Activated T-helper 2 cell treated with anti-CD3 and anti-CD28 coated beads, Interferon-gamma antibody, Interleukin-2, Interleukin-4, amounts not matched to agents 10 μg/mL and 5 μg/mL and 100 μg/mL, durations not matched to agents 14 hours and 24 hours and 36 hours (primary cell): Measurements from ENCODE around the gene TMPRSS6. TPM values are rescaled to one million over a fixed set of nuclear protein-coding genes. Genes with fewer than 3 reads are reported as not detected.

Experiments used
- DNase-seq: peaks from one replicate; pipeline ENCODE4 v3.0.0; 2021; ENCODE audit warnings: low spot score
- H3K27ac Mint-ChIP-seq: one replicate; pipeline ENCODE4 v1.8.0; 2021; ENCODE audit warnings: mixed read lengths
- H3K27me3 Mint-ChIP-seq: one replicate; pipeline ENCODE4 v1.8.0; 2021; ENCODE audit warnings: low read depth, mixed read lengths
- H3K36me3 Mint-ChIP-seq: one replicate; pipeline ENCODE4 v1.8.0; 2021; ENCODE audit warnings: low read depth, mixed read lengths
- H3K4me1 Mint-ChIP-seq: one replicate; pipeline ENCODE4 v1.8.0; 2021; ENCODE audit warnings: low read depth, mixed read lengths
- H3K4me3 Mint-ChIP-seq: one replicate; pipeline ENCODE4 v1.8.0; 2021; ENCODE audit warnings: low read depth, mild to moderate bottlenecking, moderate library complexity, mixed read lengths
- H3K9me3 Mint-ChIP-seq: one replicate; pipeline ENCODE4 v1.8.0; 2021; ENCODE audit warnings: mixed read lengths
- intact Hi-C: fragments of 100-400 bp; cut with micrococcal nuclease; formaldehyde crosslinking; loops from one replicate; pipeline ENCODE4 v1.15.1; 2023
- total RNA-seq: library from RNA; stranded (reverse); gene quantifications from 2 replicates; pipeline ENCODE4 v1.2.3, GENCODE V29; 2022

The TMPRSS6 gene
- total RNA-seq, 1 donor from 2014 or later: 9.2 TPM

DNA sequence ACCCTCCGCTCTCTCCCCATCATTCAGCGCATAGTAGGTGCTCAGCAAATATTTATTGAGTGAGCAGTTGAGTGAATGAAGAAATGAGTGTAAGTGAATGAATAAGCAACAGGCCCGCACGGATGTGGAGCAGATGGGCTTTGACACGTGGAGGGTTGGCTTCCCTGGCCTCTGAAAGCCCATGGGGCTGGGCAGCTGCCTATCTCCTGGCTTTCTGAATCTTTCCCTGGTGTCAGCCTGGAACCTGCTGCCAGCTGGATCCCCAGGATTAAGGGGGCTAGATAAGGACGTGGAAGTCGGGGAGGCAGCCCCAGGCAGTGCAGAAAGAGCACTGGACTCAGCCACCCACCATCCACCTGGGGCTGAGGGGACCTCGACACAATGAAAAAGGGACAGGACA, 27.6 kb upstream of the TMPRSS6 start:
- no peak for DNase-seq
- Mint-ChIP-seq H3K4me3 (no peak overlapping the region), H3K36me3 (peaks cover 94% of the 10 kb centered on the region), H3K4me1 (peaks cover 32% of the 10 kb centered on the region), H3K27ac (peak overlapping the region; percentile 48), H3K27me3 (no peaks in the 10 kb centered on the region), H3K9me3 (no peaks in the 10 kb centered on the region)
- intact Hi-C loops: no loop called here

DNA sequence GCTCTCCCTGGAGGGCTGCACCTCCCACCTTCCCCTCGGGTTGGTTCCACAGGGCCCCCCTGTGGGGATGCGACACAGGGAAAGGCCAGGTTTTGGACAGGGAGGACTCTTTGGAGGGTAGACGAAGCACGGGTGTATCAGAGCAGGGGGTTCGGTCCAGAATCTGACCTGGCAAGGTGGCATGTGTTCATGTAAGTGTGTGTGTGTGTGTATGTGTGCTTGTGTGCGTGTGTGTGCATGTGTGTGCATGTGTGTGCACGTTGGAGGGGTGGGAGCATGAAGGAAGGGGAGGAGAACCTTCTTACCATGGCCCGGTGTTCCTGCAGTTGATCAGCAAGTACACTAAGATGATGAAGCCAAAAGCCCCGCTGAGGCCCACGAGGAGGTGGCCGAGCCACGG, 25.5 kb upstream of the TMPRSS6 start:
- H3K4me1 Mint-ChIP-seq: peaks cover 28% of the 10 kb centered on the region
- no peaks in the 10 kb centered on the region for H3K27me3 Mint-ChIP-seq
- DNase-seq: no peak
- intact Hi-C loops: no loop called here
- no peak overlapping the region for H3K4me3 Mint-ChIP-seq
- H3K9me3 Mint-ChIP-seq: no peaks in the 10 kb centered on the region
- H3K36me3 Mint-ChIP-seq: peaks cover 92% of the 10 kb centered on the region
- H3K27ac Mint-ChIP-seq: peak overlapping the region; percentile 3

- H3K4me1 Mint-ChIP-seq: peaks cover 16% of the 10 kb centered on the region
Measured at GRCh38 chr22:37133304-37134018, 23.9 kb upstream of the TMPRSS6 start.

GRCh38 chr22:37132773-37133172, 23.3 kb upstream of the TMPRSS6 start:
- DNase-seq: no peak
- Mint-ChIP-seq H3K4me3 (no peak overlapping the region), H3K36me3 (peaks cover 84% of the 10 kb centered on the region), H3K27me3 (no peaks in the 10 kb centered on the region), H3K27ac (peak overlapping the region; percentile 25), H3K9me3 (no peaks in the 10 kb centered on the region), H3K4me1 (peaks cover 10% of the 10 kb centered on the region)
- intact Hi-C loops: no loop called here

More at GRCh38 chr22:37133304-37134018, 23.9 kb upstream of the TMPRSS6 start:
- Mint-ChIP-seq H3K27ac (no peak overlapping the region), H3K9me3 (no peaks in the 10 kb centered on the region), H3K4me3 (no peak overlapping the region), H3K27me3 (no peaks in the 10 kb centered on the region), H3K36me3 (peaks cover 88% of the 10 kb centered on the region)
- intact Hi-C loops: no loop called here
- DNase-seq: no peak

DNA sequence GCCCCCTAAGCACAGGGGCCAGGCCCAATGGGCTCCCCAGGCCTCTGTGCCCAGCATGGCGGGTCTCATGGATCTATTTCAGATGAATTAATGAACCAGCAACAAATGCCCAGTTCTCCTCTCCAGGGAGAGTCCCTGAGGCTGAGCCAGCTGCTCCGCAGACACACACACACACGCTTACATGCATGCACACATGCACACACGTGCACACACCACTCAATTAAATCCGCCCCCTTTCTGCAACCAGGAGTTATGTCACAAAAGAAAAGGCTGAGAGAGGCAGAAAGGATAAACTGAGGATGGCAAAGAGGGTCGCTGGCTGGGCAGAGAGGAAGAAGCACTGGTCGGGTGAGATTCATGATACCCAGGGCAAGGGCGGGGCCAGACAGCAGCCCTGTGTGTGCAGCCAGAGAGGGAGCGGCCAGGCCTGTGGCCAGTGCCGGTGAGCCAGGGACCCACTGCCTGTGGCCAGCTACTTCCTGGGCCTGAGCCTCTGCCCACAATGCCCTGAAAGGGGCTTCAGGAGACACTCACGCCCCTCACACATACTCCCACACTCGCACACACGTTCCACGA, 20.4 kb upstream of the TMPRSS6 start:
- intact Hi-C loops: no loop called here
- H3K36me3 Mint-ChIP-seq: peaks cover 85% of the 10 kb centered on the region
- no peak overlapping the region for H3K27ac Mint-ChIP-seq
- H3K9me3 Mint-ChIP-seq: no peaks in the 10 kb centered on the region
- no peak overlapping the region for H3K4me3 Mint-ChIP-seq
- no peak for DNase-seq
- H3K27me3 Mint-ChIP-seq: no peaks in the 10 kb centered on the region
- H3K4me1 Mint-ChIP-seq: peaks cover 19% of the 10 kb centered on the region

DNA sequence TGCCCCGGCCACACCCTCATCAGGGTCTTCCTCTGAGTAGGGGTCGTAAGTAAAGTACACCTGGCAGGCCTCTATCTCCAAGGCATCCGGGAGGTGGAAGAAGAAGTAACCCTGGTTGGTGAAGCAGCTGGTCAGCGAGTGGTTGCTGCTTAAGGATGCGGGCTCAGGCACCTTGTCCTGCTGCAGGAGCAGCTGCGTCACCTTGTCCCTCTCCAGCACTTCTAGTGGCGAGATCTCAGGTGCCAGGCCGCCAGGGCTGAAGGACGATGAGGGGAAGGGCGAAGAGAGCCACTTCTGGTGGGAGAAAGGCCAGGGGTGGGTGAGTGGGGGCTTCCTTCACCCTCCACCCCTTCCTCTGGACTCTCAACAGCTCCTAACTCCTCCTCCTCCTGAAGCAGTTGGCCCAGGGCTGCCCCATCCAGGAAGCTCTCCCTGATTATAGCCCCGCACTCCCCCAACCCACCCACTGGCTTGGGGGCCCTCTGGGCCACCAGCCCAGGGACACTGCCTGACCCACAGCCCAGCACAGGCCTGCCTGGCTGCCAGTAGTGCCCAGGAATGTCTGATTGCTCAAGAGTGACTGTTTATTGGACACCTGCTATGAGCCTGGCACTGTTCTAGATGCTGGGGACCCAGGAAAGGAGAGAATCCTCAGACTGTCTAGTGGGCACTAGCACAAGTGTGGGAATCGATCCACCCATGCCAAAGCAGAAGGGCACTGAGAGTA, 19.2 kb upstream of the TMPRSS6 start:
- intact Hi-C loops: no loop called here
- H3K4me1 Mint-ChIP-seq: peaks cover 29% of the 10 kb centered on the region
- H3K4me3 Mint-ChIP-seq: no peak overlapping the region
- no peak overlapping the region for H3K27ac Mint-ChIP-seq
- H3K9me3 Mint-ChIP-seq: no peaks in the 10 kb centered on the region
- peaks cover 81% of the 10 kb centered on the region for H3K36me3 Mint-ChIP-seq
- no peak for DNase-seq
- H3K27me3 Mint-ChIP-seq: no peaks in the 10 kb centered on the region

DNA sequence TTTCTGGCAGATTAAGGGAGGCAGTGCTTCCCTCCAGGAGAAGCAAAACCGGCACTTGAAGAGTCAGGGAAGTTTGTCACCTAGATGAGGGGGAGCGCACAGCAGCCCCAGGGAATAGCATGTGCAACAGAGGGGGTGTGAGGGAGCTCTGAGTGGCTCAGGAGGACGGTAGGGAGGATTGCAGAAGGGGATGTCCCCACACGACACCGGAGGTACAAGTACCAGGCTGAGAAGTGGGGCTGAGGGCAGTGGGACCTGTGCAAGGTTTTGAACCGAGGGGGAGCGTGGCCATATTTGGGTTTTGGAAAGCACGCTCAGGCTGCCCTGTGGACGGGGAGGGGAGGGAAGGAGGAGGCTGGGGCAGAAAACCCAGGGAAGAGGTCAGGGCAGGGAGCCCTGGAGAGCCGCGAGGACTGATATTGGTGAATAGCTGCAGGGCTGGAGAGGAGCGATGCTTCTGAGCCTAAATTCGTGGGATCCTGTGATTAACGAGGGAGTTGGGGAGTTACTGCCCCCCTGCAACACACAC, 17.9 kb upstream of the TMPRSS6 start:
- intact Hi-C loops: no loop called here
- no peak for DNase-seq
- Mint-ChIP-seq H3K27me3 (no peaks in the 10 kb centered on the region), H3K36me3 (peaks cover 74% of the 10 kb centered on the region), H3K9me3 (no peaks in the 10 kb centered on the region), H3K4me1 (peaks cover 42% of the 10 kb centered on the region), H3K27ac (peak overlapping the region; percentile 70), H3K4me3 (no peak overlapping the region)

- Mint-ChIP-seq H3K27ac (peak overlapping the region; percentile 70), H3K36me3 (peaks cover 70% of the 10 kb centered on the region), H3K4me3 (no peak overlapping the region), H3K9me3 (no peaks in the 10 kb centered on the region), H3K27me3 (no peaks in the 10 kb centered on the region), H3K4me1 (peaks cover 46% of the 10 kb centered on the region)
- intact Hi-C loops: no loop called here
- no peak for DNase-seq
Measured at GRCh38 chr22:37126882-37127281, 17.4 kb upstream of the TMPRSS6 start.

DNA sequence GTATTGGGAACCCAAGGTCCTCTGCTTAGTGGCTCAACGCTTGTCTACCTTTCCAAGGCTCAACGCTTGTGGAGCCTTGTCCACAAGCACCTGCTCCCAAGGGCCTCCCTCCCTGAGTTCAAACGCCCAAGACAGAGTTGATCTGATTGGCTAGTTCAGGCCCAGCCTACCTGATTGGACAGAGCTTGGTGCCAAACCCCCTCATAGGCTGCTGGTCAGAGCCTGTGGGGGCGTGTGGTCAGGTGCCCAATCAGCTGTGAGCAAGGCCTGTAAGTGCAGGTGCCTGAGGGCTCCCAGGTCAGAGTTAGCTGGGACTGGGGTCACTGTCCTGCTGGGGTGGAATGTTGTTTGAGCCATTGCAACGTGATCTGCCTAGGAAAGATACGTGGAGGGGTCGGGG, 16.9 kb upstream of the TMPRSS6 start:
- no peaks in the 10 kb centered on the region for H3K27me3 Mint-ChIP-seq
- H3K9me3 Mint-ChIP-seq: no peaks in the 10 kb centered on the region
- intact Hi-C loops: no loop called here
- no peak overlapping the region for H3K4me3 Mint-ChIP-seq
- peaks cover 49% of the 10 kb centered on the region for H3K4me1 Mint-ChIP-seq
- peaks cover 67% of the 10 kb centered on the region for H3K36me3 Mint-ChIP-seq
- H3K27ac Mint-ChIP-seq: peak overlapping the region; percentile 70
- DNase-seq: no peak

DNA sequence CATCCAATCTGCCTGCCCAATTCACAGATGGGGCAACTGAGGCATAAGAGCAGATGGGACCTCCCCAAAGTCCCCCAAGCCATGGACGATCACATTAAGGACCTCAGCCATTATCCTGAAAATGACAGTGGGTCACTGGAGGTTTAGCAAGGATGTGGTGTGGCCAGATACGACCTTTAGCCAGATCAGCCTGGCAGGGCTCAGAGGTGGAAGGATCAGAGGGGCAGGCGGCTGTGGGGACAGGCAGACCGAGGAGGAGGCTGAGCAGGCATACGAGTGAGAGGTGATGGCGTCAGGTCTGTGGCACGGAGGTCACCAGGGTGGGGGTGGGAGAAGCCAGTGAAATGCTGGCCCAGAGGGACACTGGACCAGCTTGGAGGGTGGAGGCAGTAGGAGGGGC, 14.1 kb upstream of the TMPRSS6 start:
- DNase-seq: no peak
- Mint-ChIP-seq H3K36me3 (peaks cover 52% of the 10 kb centered on the region), H3K4me3 (no peak overlapping the region), H3K27ac (peak overlapping the region; percentile 100), H3K9me3 (no peaks in the 10 kb centered on the region), H3K27me3 (no peaks in the 10 kb centered on the region), H3K4me1 (peaks cover 65% of the 10 kb centered on the region)
- intact Hi-C loops: loop anchor here (2.0 to 5.0 kb wide), 2 partner anchors 15 to 109 kb away; no protein-coding TSS in a partner anchor

DNA sequence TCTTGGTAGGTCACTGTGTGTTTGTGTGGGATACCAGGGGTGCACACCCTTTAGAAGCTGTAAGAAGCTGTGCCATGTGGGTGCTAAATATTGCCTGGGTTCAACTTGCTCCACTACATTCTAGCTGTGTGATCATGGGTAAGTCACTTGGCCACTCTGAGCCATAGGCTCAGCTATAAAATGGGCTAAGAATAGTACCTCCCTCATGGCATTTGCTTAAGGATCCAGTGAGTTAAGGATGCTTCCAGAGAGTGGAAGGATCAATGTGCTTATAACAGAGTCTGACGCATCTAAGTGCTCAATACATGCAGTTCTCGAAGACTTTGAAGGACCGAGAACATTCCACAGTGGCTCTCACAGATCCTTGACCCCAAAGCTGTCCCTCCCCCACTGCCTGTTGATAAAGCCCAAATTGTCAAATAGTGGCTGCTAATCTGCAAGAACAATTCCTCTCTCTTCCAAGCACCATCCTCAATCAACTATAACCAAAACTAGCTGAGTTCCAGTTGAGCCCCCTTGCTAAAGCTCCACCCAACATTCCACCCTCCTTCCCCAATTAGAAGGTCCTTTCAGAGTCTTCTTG, 13.2 kb upstream of the TMPRSS6 start:
- intact Hi-C loops: loop anchor here (1.0 to 5.0 kb wide), 7 partner anchors 16 to 110 kb away; partner anchors contain the start of gene IL2RB
- Mint-ChIP-seq H3K27me3 (no peaks in the 10 kb centered on the region), H3K4me1 (peaks cover 73% of the 10 kb centered on the region), H3K27ac (peak overlapping the region; percentile 100), H3K9me3 (no peaks in the 10 kb centered on the region), H3K4me3 (peak overlapping the region; percentile 76), H3K36me3 (peaks cover 54% of the 10 kb centered on the region)
- no peak for DNase-seq

GRCh38 chr22:37121887-37122591, 12.5 kb upstream of the TMPRSS6 start:
- H3K36me3 Mint-ChIP-seq: peaks cover 49% of the 10 kb centered on the region
- no peaks in the 10 kb centered on the region for H3K27me3 Mint-ChIP-seq
- intact Hi-C loops: loop anchor here (1.0 to 5.0 kb wide), 7 partner anchors 17 to 110 kb away; partner anchors contain the start of gene IL2RB
- peaks cover 73% of the 10 kb centered on the region for H3K4me1 Mint-ChIP-seq
- no peaks in the 10 kb centered on the region for H3K9me3 Mint-ChIP-seq
- H3K4me3 Mint-ChIP-seq: peak overlapping the region; percentile 76
- H3K27ac Mint-ChIP-seq: peak overlapping the region; percentile 100
- DNase-seq: peak; percentile 92
